K562 (cell line): Measurements from ENCODE around the gene DPEP1. TPM values are rescaled to one million over a fixed set of nuclear protein-coding genes. Genes with fewer than 3 reads are reported as not detected.

Experiments
- HSF4 ChIP-seq: fragments of 250-450 bp; sonication (Bioruptor Pico); IDR thresholded peaks from 2 replicates; pipeline ENCODE4 v2.1.2; 2022; ENCODE audit warnings: mild to moderate bottlenecking, moderate library complexity, borderline replicate concordance
- KAT8 ChIP-seq: fragments of 450-650 bp; IDR thresholded peaks from 2 replicates; pipeline ENCODE4 v1.6.1; 2016; ENCODE audit warnings: low read depth, mild to moderate bottlenecking
- MTA1 ChIP-seq: fragments of 450-650 bp; IDR thresholded peaks from 2 replicates; pipeline ENCODE4 v1.6.1; 2017; ENCODE audit warnings: borderline replicate concordance
- PHB2 ChIP-seq: fragments of 450-650 bp; IDR thresholded peaks from 2 replicates; pipeline ENCODE4 v1.6.1; 2017; ENCODE audit warnings: low read depth
- ZNF695 ChIP-seq: fragments of 450-650 bp; formaldehyde crosslinking; IDR thresholded peaks from 2 replicates; pipeline ENCODE4 v1.4.0; 2020; ENCODE audit warnings: mild to moderate bottlenecking, moderate library complexity
- ZNF766 ChIP-seq: fragments of 200-800 bp; sonication (Bioruptor generic); conservative IDR thresholded peaks from 2 replicates; pipeline ENCODE4 v1.6.1; 2016; ENCODE audit warnings: missing genetic modification characterization, missing compliant biosample characterization
- polyA plus RNA-seq, 8 experiments: library from polyadenylated mRNA; depleted of rRNA in 4 of 8; stranded (reverse) in 5 of 8; unstranded in 3 of 8; fragments of >200 nt; fragmentation: Nextera tagmentation in 2 of 8; fragmentation: Illumina TruSeq in 1 of 8; extraction: Ambion mirVana in 2 of 8; extraction: Trizol in 1 of 8; gene quantifications; 2 replicates each; pipeline versions ENCODE4 v1.2.1 to v1.2.3, GENCODE V29; 2011 to 2014; ENCODE audit warnings: inconsistent platforms in 1 of 8, missing spikeins in 1 of 8
- total RNA-seq, 7 experiments: library from RNA; depleted of rRNA in 6 of 7; stranded (reverse); fragments of >200 nt in 6 of 7; fragmentation: Illumina TruSeq in 2 of 7; extraction: Trizol in 2 of 7; gene quantifications; 2 replicates each; pipeline versions ENCODE4 v1.2.1 to v1.2.3, GENCODE V29; 2011 to 2021; ENCODE audit warnings: low replicate concordance in 1 of 7
- TF ChIP-seq, protein P1 (sequence below): fragments of 200-600 bp; sonication (generic); IDR thresholded peaks from one replicate; pipeline ENCODE4 v1.6.1; 2012; ENCODE audit warnings: mild to moderate bottlenecking, low read depth, low read length, inconsistent platforms
- TF ChIP-seq, protein P2 (sequence below): fragments of 250-450 bp; sonication (Bioruptor Pico); IDR thresholded peaks from 2 replicates; pipeline ENCODE4 v1.8.0; 2021; ENCODE audit warnings: moderate library complexity, mild to moderate bottlenecking, inconsistent platforms
- TF ChIP-seq, protein P3 (sequence below), 3 experiments: fragments of 200-800 bp in 1 of 3; sonication (Bioruptor generic) in 1 of 3; sonication (generic) in 1 of 3; formaldehyde crosslinking in 1 of 3; IDR thresholded peaks; 2 replicates each; pipeline versions ENCODE4 v1.6.1 to v1.8.0; 2016 to 2022; ENCODE audit warnings: mild to moderate bottlenecking in 2 of 3, missing compliant biosample characterization in 2 of 3, missing genetic modification characterization in 2 of 3, missing genetic modification reagents in 1 of 3

DPEP1 gene
- total and polyA plus RNA-seq, 9 of the 15 experiments (the other 6 are each of a cell fraction or from before 2014, with no cell fraction given): 0.14 to 0.31 (median 0.20) TPM; not detected in 6

GRCh38 chr16:89653656-89654295 is 40.3 kb downstream of the DPEP1 start (continued):
- TF ChIP-seq, protein P1, sequence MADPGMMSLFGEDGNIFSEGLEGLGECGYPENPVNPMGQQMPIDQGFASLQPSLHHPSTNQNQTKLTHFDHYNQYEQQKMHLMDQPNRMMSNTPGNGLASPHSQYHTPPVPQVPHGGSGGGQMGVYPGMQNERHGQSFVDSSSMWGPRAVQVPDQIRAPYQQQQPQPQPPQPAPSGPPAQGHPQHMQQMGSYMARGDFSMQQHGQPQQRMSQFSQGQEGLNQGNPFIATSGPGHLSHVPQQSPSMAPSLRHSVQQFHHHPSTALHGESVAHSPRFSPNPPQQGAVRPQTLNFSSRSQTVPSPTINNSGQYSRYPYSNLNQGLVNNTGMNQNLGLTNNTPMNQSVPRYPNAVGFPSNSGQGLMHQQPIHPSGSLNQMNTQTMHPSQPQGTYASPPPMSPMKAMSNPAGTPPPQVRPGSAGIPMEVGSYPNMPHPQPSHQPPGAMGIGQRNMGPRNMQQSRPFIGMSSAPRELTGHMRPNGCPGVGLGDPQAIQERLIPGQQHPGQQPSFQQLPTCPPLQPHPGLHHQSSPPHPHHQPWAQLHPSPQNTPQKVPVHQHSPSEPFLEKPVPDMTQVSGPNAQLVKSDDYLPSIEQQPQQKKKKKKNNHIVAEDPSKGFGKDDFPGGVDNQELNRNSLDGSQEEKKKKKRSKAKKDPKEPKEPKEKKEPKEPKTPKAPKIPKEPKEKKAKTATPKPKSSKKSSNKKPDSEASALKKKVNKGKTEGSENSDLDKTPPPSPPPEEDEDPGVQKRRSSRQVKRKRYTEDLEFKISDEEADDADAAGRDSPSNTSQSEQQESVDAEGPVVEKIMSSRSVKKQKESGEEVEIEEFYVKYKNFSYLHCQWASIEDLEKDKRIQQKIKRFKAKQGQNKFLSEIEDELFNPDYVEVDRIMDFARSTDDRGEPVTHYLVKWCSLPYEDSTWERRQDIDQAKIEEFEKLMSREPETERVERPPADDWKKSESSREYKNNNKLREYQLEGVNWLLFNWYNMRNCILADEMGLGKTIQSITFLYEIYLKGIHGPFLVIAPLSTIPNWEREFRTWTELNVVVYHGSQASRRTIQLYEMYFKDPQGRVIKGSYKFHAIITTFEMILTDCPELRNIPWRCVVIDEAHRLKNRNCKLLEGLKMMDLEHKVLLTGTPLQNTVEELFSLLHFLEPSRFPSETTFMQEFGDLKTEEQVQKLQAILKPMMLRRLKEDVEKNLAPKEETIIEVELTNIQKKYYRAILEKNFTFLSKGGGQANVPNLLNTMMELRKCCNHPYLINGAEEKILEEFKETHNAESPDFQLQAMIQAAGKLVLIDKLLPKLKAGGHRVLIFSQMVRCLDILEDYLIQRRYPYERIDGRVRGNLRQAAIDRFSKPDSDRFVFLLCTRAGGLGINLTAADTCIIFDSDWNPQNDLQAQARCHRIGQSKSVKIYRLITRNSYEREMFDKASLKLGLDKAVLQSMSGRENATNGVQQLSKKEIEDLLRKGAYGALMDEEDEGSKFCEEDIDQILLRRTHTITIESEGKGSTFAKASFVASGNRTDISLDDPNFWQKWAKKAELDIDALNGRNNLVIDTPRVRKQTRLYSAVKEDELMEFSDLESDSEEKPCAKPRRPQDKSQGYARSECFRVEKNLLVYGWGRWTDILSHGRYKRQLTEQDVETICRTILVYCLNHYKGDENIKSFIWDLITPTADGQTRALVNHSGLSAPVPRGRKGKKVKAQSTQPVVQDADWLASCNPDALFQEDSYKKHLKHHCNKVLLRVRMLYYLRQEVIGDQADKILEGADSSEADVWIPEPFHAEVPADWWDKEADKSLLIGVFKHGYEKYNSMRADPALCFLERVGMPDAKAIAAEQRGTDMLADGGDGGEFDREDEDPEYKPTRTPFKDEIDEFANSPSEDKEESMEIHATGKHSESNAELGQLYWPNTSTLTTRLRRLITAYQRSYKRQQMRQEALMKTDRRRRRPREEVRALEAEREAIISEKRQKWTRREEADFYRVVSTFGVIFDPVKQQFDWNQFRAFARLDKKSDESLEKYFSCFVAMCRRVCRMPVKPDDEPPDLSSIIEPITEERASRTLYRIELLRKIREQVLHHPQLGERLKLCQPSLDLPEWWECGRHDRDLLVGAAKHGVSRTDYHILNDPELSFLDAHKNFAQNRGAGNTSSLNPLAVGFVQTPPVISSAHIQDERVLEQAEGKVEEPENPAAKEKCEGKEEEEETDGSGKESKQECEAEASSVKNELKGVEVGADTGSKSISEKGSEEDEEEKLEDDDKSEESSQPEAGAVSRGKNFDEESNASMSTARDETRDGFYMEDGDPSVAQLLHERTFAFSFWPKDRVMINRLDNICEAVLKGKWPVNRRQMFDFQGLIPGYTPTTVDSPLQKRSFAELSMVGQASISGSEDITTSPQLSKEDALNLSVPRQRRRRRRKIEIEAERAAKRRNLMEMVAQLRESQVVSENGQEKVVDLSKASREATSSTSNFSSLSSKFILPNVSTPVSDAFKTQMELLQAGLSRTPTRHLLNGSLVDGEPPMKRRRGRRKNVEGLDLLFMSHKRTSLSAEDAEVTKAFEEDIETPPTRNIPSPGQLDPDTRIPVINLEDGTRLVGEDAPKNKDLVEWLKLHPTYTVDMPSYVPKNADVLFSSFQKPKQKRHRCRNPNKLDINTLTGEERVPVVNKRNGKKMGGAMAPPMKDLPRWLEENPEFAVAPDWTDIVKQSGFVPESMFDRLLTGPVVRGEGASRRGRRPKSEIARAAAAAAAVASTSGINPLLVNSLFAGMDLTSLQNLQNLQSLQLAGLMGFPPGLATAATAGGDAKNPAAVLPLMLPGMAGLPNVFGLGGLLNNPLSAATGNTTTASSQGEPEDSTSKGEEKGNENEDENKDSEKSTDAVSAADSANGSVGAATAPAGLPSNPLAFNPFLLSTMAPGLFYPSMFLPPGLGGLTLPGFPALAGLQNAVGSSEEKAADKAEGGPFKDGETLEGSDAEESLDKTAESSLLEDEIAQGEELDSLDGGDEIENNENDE: no peak
- TF ChIP-seq, protein P2, sequence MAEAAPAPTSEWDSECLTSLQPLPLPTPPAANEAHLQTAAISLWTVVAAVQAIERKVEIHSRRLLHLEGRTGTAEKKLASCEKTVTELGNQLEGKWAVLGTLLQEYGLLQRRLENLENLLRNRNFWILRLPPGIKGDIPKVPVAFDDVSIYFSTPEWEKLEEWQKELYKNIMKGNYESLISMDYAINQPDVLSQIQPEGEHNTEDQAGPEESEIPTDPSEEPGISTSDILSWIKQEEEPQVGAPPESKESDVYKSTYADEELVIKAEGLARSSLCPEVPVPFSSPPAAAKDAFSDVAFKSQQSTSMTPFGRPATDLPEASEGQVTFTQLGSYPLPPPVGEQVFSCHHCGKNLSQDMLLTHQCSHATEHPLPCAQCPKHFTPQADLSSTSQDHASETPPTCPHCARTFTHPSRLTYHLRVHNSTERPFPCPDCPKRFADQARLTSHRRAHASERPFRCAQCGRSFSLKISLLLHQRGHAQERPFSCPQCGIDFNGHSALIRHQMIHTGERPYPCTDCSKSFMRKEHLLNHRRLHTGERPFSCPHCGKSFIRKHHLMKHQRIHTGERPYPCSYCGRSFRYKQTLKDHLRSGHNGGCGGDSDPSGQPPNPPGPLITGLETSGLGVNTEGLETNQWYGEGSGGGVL (CRISPR knock-in tag): no peak
- TF ChIP-seq ZNF695 (CRISPR knock-in tag) (no peak), MTA1 (no peak), HSF4 (no peak), ZNF766 (CRISPR knock-in tag) (no peak), PHB2 (no peak), KAT8 (no peak)
- TF ChIP-seq, protein P3, sequence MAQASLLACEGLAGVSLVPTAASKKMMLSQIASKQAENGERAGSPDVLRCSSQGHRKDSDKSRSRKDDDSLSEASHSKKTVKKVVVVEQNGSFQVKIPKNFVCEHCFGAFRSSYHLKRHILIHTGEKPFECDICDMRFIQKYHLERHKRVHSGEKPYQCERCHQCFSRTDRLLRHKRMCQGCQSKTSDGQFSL (CRISPR knock-in tag; IDR thresholded peaks at IDR 0.05): peak; percentile 73; the same call in 1 of the 2 replicates
- TF ChIP-seq, protein P3 (tag; IDR thresholded peaks at IDR 0.05): no peak
